Kidney (tissue), 14 donors: ENCODE measurements around the gene MRPL52. TPM values are rescaled to one million over a fixed set of nuclear protein-coding genes. Genes with fewer than 3 reads are reported as not detected.

Source experiments
- DNase-seq, 5 donors: peaks; one replicate each; pipeline ENCODE4 v3.0.0-alpha.2; 2013 to 2020
- FAIRE-seq: peaks from 2 replicates; lab custom pipeline; 2012; peaks lifted over from hg19 to GRCh38; lab: Jason Lieb, UNC
- H3K27ac ChIP-seq, 2 donors: one replicate each; pipeline ENCODE4 v1.7.0; 2013; ENCODE audit warnings: low read depth in 2 of 2, low read length in 2 of 2, inconsistent platforms in 1 of 2
- H3K27me3 ChIP-seq: one replicate; pipeline ENCODE4 v1.7.1; 2013; ENCODE audit warnings: low read length, inconsistent platforms; ENCODE audit not compliant: control insufficient read depth, insufficient read depth
- H3K36me3 ChIP-seq, 3 donors: one replicate each; pipeline versions ENCODE4 v1.7.0 to v1.7.1; 2013; ENCODE audit warnings: low read length in 3 of 3, control low read depth in 1 of 3, inconsistent platforms in 1 of 3; ENCODE audit not compliant: insufficient read depth in 3 of 3, control insufficient read depth in 2 of 3
- H3K4me1 ChIP-seq, 3 donors: one replicate each; pipeline versions ENCODE4 v1.7.0 to v1.7.1; 2013; ENCODE audit warnings: low read length in 3 of 3, inconsistent platforms in 1 of 3, low read depth in 1 of 3; ENCODE audit not compliant: control insufficient read depth in 2 of 3, insufficient read depth in 2 of 3
- H3K4me3 ChIP-seq, 3 donors: one replicate each; pipeline versions ENCODE4 v1.7.0 to v1.8.1; 2013; ENCODE audit warnings: low read length in 3 of 3, control low read depth in 1 of 3, inconsistent platforms in 1 of 3
- H3K9ac ChIP-seq, 3 donors: one replicate each; pipeline versions ENCODE4 v1.7.0 to v1.7.1; 2013; ENCODE audit warnings: low read length in 3 of 3, control low read depth in 1 of 3, inconsistent platforms in 1 of 3
- H3K9me3 ChIP-seq, 3 donors: one replicate each; pipeline versions ENCODE4 v1.7.0 to v1.7.1; 2013; ENCODE audit warnings: low read length in 3 of 3, control low read depth in 1 of 3, inconsistent platforms in 1 of 3; ENCODE audit not compliant: control insufficient read depth in 2 of 3, insufficient read depth in 1 of 3
- intact Hi-C: fragments of 100-400 bp; cut with DNase I; formaldehyde crosslinking; loops from one replicate; pipeline ENCODE4 v1.11.1; 2022
- polyA plus RNA-seq: library from polyadenylated mRNA; stranded (reverse); fragments of 350-450 nt; fragmentation: Illumina TruSeq; extraction: RNeasy Lipid Tissue Mini Kit (QIAGEN cat#74804); gene quantifications from one replicate; pipeline ENCODE4 v1.2.3, GENCODE V29; 2014; ENCODE audit warnings: low read depth, low replicate concordance; ENCODE audit not compliant: insufficient read depth
- total RNA-seq: library from RNA; stranded (reverse); fragmentation: NEBNext Ultra II Directional; extraction: Animal tissue kit (Norgen Biotek cat#: 25700); gene quantifications from one replicate; pipeline ENCODE4 v1.2.1, GENCODE V29; 2021
- TF ChIP-seq, protein P1 (sequence below): IDR thresholded peaks from 3 replicates; pipeline ENCODE4 v1.5.1; 2012; ENCODE audit warnings: mild to moderate bottlenecking, moderate library complexity, borderline replicate concordance; ENCODE audit not compliant: insufficient read depth; ENCODE audit errors: extremely low read depth
- donor health status: control.
- donor health status: control.
- donor health status: control.
- donor health status: control.
- donor health status: control.
- donor health status: DM: yes; HTN: yes; CAD: no.
- donor health status: Normal renal cell carcinoma (clear cell type).

MRPL52 gene
- total and polyA plus RNA-seq, 2 donors from 2014 or later: 74.3 to 255 TPM

DNA sequence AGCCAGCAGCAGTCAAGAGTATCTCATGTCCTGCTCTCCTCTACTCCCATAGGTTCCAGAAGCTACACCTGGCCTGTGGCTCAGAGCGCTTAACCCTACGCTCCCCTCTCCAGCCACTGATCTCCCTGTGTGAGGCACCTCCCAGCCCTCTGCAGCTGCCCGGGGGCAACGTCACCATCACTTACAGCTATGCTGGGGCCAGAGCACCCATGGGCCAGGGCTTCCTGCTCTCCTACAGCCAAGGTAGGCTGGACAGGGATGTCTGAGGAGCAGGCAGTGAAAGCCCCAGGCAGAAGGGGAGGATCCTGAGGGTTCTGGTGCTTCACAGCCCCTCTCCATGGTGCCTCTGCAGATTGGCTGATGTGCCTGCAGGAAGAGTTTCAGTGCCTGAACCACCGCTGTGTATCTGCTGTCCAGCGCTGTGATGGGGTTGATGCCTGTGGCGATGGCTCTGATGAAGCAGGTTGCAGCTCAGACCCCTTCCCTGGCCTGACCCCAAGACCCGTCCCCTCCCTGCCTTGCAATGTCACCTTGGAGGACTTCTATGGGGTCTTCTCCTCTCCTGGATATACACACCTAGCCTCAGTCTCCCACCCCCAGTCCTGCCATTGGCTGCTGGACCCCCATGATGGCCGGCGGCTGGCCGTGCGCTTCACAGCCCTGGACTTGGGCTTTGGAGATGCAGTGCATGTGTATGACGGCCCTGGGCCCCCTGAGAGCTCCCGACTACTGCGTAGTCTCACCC lies 45.5 kb downstream of the MRPL52 start:
- TF ChIP-seq, protein P1, sequence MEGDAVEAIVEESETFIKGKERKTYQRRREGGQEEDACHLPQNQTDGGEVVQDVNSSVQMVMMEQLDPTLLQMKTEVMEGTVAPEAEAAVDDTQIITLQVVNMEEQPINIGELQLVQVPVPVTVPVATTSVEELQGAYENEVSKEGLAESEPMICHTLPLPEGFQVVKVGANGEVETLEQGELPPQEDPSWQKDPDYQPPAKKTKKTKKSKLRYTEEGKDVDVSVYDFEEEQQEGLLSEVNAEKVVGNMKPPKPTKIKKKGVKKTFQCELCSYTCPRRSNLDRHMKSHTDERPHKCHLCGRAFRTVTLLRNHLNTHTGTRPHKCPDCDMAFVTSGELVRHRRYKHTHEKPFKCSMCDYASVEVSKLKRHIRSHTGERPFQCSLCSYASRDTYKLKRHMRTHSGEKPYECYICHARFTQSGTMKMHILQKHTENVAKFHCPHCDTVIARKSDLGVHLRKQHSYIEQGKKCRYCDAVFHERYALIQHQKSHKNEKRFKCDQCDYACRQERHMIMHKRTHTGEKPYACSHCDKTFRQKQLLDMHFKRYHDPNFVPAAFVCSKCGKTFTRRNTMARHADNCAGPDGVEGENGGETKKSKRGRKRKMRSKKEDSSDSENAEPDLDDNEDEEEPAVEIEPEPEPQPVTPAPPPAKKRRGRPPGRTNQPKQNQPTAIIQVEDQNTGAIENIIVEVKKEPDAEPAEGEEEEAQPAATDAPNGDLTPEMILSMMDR: no peak
- intact Hi-C loops: no loop called here
- Histone ChIP-seq H3K36me3 (peaks cover 2 to 59% (median 37%) of the 10 kb centered on the region in 3 donors), H3K9me3 (no peaks in the 10 kb centered on the region), H3K4me1 (peaks cover 6 to 12% (median 6%) of the 10 kb centered on the region in 3 donors), H3K4me3 (no peak overlapping the region), H3K27ac (no peak overlapping the region), H3K9ac (no peak overlapping the region), H3K27me3 (no peaks in the 10 kb centered on the region)
- peak in 1 of 5 donors; percentile 47 for DNase-seq
- no peak for FAIRE-seq

GRCh38 chr14:22875748-22876319 lies 46.1 kb downstream of the MRPL52 start:
- Histone ChIP-seq H3K9ac (no peak overlapping the region), H3K4me1 (peaks cover 3 to 8% (median 6%) of the 10 kb centered on the region in 3 donors), H3K4me3 (no peak overlapping the region), H3K27ac (no peak overlapping the region), H3K36me3 (peaks cover 2 to 59% (median 37%) of the 10 kb centered on the region in 3 donors), H3K9me3 (no peaks in the 10 kb centered on the region), H3K27me3 (no peaks in the 10 kb centered on the region)
- intact Hi-C loops: no loop called here
- no peak for FAIRE-seq
- DNase-seq: peak in 1 of 5 donors; percentile 68
- TF ChIP-seq, protein P1: no peak

- FAIRE-seq (no peak), DNase-seq (peak in 1 of 5 donors; percentile 67)
- Histone ChIP-seq H3K4me3 (no peak overlapping the region), H3K27me3 (no peaks in the 10 kb centered on the region), H3K4me1 (peaks cover 0 to 8% (median 6%) of the 10 kb centered on the region in 3 donors), H3K27ac (no peak overlapping the region), H3K36me3 (peaks cover 2 to 59% (median 37%) of the 10 kb centered on the region in 3 donors), H3K9me3 (no peaks in the 10 kb centered on the region), H3K9ac (no peak overlapping the region)
- intact Hi-C loops: no loop called here
- TF ChIP-seq, protein P1: no peak
Observed at GRCh38 chr14:22877000-22877501, 47.4 kb downstream of the MRPL52 start.
